ENCODE results near the gene UPF2. TPM values are rescaled to one million over a fixed set of nuclear protein-coding genes. Genes with fewer than 3 reads are reported as not detected.

UPF2 gene
- total and polyA plus RNA-seq, 2 of the 4 experiments (the other 2 are of a cell fraction), result 9.2 to 14.3 TPM

GRCh38 chr10:12031404-12031803 lies 11.2 kb downstream of the UPF2 start:
- in situ Hi-C loops (cut with MboI; ENCODE audit: low sequenced_read_pairs) (no loop called here), dilution Hi-C loops (cut with HindIII; ENCODE audit: low sequenced_read_pairs, unreplicated experiment) (no loop called here), intact Hi-C loops (cut with micrococcal nuclease) (no loop called here)
- Histone ChIP-seq H3K14ac (replicated peaks; ENCODE audit: low read depth, low read length) (no peak overlapping the region), H3K4me1 (ENCODE audit: control insufficient read depth, insufficient read depth, low read length) (no peaks in the 10 kb centered on the region), H4K91ac (ENCODE audit: insufficient read depth, low read depth, low read length) (no peak overlapping the region), H2BK120ac (ENCODE audit: low read depth, low read length) (no peak overlapping the region), H2BK15ac (ENCODE audit: low read depth, low read length) (no peak overlapping the region), H2AK9ac (replicated peaks; ENCODE audit: low read depth, low read length, poor library complexity) (no peak overlapping the region), H3K23ac (ENCODE audit: low read depth, low read length) (no peak overlapping the region), H2BK20ac (ENCODE audit: low read depth, low read length) (no peak overlapping the region), H3K9ac (ENCODE audit: low read depth, low read length) (no peak overlapping the region), H3K9me3 (ENCODE audit: control insufficient read depth, insufficient read depth, low read length) (no peaks in the 10 kb centered on the region), H3K36me3 (ENCODE audit: control insufficient read depth, insufficient read depth, low read length) (peaks cover 26% of the 10 kb centered on the region), H2BK5ac (ENCODE audit: low read depth, low read length, poor library complexity, severe bottlenecking) (no peak overlapping the region), H3K4me3 (ENCODE audit: insufficient read depth, low read depth, low read length) (no peak overlapping the region), H4K5ac (ENCODE audit: low read depth, low read length) (no peak overlapping the region), H3K56ac (ENCODE audit: extremely low read depth, insufficient read depth, low read length) (no peak overlapping the region), H3K4ac (ENCODE audit: low read depth, low read length) (no peak overlapping the region), H2AFZ (replicated peaks; ENCODE audit: low read length, poor library complexity) (no peak overlapping the region), H4K8ac (ENCODE audit: low read depth in 2 of 2, low read length in 2 of 2) (no peak overlapping the region), H4K20me1 (ENCODE audit: insufficient read depth, low read length) (peaks cover 2% of the 10 kb centered on the region; the same call in 1 of the 2 replicates), H3K4me2 (ENCODE audit: low read depth, low read length) (no peak overlapping the region), H3K18ac (ENCODE audit: low read depth, low read length) (no peak overlapping the region), H3K27ac (ENCODE audit: insufficient read depth, low read length) (no peak overlapping the region), H3K27me3 (ENCODE audit: control insufficient read depth, insufficient read depth, low read length) (no peaks in the 10 kb centered on the region), H3K9me1 (ENCODE audit: insufficient read depth, low read length) (no peaks in the 10 kb centered on the region), H2AK5ac (ENCODE audit: low read depth, low read length) (no peak overlapping the region), H3K79me1 (ENCODE audit: low read depth in 1 of 2, low read length in 2 of 2) (peaks cover 33 to 48% of the 10 kb centered on the region in 2 experiments)
- TF ChIP-seq ELK1 (IDR thresholded peaks at IDR 0.05; ENCODE audit: borderline replicate concordance, low read depth, low read length) (no peak), POLR2A (IDR thresholded peaks at IDR 0.05; ENCODE audit: low read depth, low read length) (no peak)
- ChIA-PET POLR2A (ENCODE audit: unreplicated experiment) (no interaction called here), CTCF (no interaction called here)
- DNase-seq, result no peak
- no peak for ATAC-seq (ENCODE audit: low read depth)
- BruUV-seq (replicated peaks), result no TSS peak
- WGBS, 2 experiments (ENCODE audit: extremely low coverage in 2 of 2, insufficient read length in 1 of 2), result no CpG with 5 or more reads among the region's 4 CpGs
